H9 (cell line): ENCODE measurements around the gene MTERF4. TPM values are rescaled to one million over a fixed set of nuclear protein-coding genes. Genes with fewer than 3 reads are reported as not detected.

Experiments
- DNase-seq: peaks from one replicate; pipeline ENCODE4 v3.0.0-alpha.2; 2017
- H2AFZ ChIP-seq: one replicate; pipeline ENCODE4 v1.6.1; 2013; ENCODE audit warnings: mild to moderate bottlenecking, low read length, control low read depth, moderate library complexity
- H2AK5ac ChIP-seq: 2 replicates; pipeline ENCODE4 v1.6.1; 2013; ENCODE audit warnings: low read length, control low read depth, mixed read lengths; ENCODE audit not compliant: insufficient read length
- H2BK120ac ChIP-seq: one replicate; pipeline ENCODE4 v1.6.1; 2013; ENCODE audit warnings: low read depth, mild to moderate bottlenecking, low read length, control low read depth, inconsistent platforms; ENCODE audit not compliant: poor library complexity, severe bottlenecking
- H2BK12ac ChIP-seq: 2 replicates; pipeline ENCODE4 v1.6.1; 2013; ENCODE audit warnings: low read length, control low read depth, mixed read lengths, low read depth; ENCODE audit not compliant: insufficient read length
- H2BK15ac ChIP-seq: 2 replicates; pipeline ENCODE4 v1.6.1; 2013; ENCODE audit warnings: low read depth, low read length, control low read depth
- H2BK20ac ChIP-seq: one replicate; pipeline ENCODE4 v1.6.1; 2013; ENCODE audit warnings: low read depth, mild to moderate bottlenecking, low read length, control low read depth, inconsistent platforms; ENCODE audit not compliant: poor library complexity, severe bottlenecking
- H2BK5ac ChIP-seq: 2 replicates; pipeline ENCODE4 v1.6.1; 2013; ENCODE audit warnings: low read length, control low read depth, mixed read lengths; ENCODE audit not compliant: insufficient read length
- H3K14ac ChIP-seq: 2 replicates; pipeline ENCODE4 v1.6.1; 2013; ENCODE audit warnings: low read length, control low read depth; ENCODE audit not compliant: insufficient read depth
- H3K18ac ChIP-seq: 2 replicates; pipeline ENCODE4 v1.6.1; 2013; ENCODE audit warnings: low read depth, mild to moderate bottlenecking, mixed read lengths, low read length, control low read depth; ENCODE audit not compliant: insufficient read length
- H3K23ac ChIP-seq: 2 replicates; pipeline ENCODE4 v1.6.1; 2013; ENCODE audit warnings: low read length, control low read depth, mixed read lengths, low read depth; ENCODE audit not compliant: insufficient read length
- H3K23me2 ChIP-seq: 2 replicates; pipeline ENCODE4 v1.6.1; 2013; ENCODE audit warnings: low read depth, mild to moderate bottlenecking, mixed read lengths, low read length, control low read depth; ENCODE audit not compliant: insufficient read length, poor library complexity, severe bottlenecking
- H3K27ac ChIP-seq: 2 replicates; pipeline ENCODE4 v1.5.1; 2013; ENCODE audit warnings: low read length, control low read depth, mixed read lengths, low read depth; ENCODE audit not compliant: insufficient read length
- H3K27me3 ChIP-seq: 2 replicates; pipeline ENCODE4 v1.6.1; 2013; ENCODE audit warnings: low read length, control low read depth, inconsistent platforms; ENCODE audit not compliant: insufficient read depth
- H3K4ac ChIP-seq: 2 replicates; pipeline ENCODE4 v1.6.1; 2013; ENCODE audit warnings: low read depth, mild to moderate bottlenecking, control low read depth, inconsistent platforms, low read length, moderate library complexity
- H3K4me1 ChIP-seq: 2 replicates; pipeline ENCODE4 v1.6.1; 2013; ENCODE audit warnings: low read length, control low read depth, inconsistent platforms; ENCODE audit not compliant: insufficient read depth
- H3K4me2 ChIP-seq: 2 replicates; pipeline ENCODE4 v1.6.1; 2013; ENCODE audit warnings: low read length, control low read depth, mixed read lengths; ENCODE audit not compliant: insufficient read length, insufficient read depth
- H3K56ac ChIP-seq: 2 replicates; pipeline ENCODE4 v1.6.1; 2013; ENCODE audit warnings: low read depth, mild to moderate bottlenecking, mixed read lengths, low read length, control low read depth; ENCODE audit not compliant: insufficient read length
- H3K79me1 ChIP-seq: 2 replicates; pipeline ENCODE4 v1.6.1; 2013; ENCODE audit warnings: low read depth, mild to moderate bottlenecking, moderate library complexity, low read length, control low read depth, inconsistent platforms; ENCODE audit not compliant: insufficient read depth, poor library complexity, severe bottlenecking
- H3K79me2 ChIP-seq: 2 replicates; pipeline ENCODE4 v1.6.1; 2013; ENCODE audit warnings: low read length, control low read depth, inconsistent platforms; ENCODE audit not compliant: insufficient read depth
- H3K9ac ChIP-seq: 2 replicates; pipeline ENCODE4 v1.6.1; 2013; ENCODE audit warnings: low read length, control low read depth, mixed read lengths; ENCODE audit not compliant: insufficient read length; ENCODE audit errors: extremely low read depth
- H3K9me3 ChIP-seq: one replicate; pipeline ENCODE4 v1.6.1; 2013; ENCODE audit warnings: low read depth, low read length, inconsistent platforms; ENCODE audit not compliant: control insufficient read depth
- H3T11ph ChIP-seq: one replicate; pipeline ENCODE4 v1.6.1; 2013; ENCODE audit warnings: mild to moderate bottlenecking, low read length, control low read depth, inconsistent platforms
- H4K20me1 ChIP-seq: one replicate; pipeline ENCODE4 v1.6.1; 2013; ENCODE audit not compliant: control insufficient read depth, insufficient read length, insufficient read depth
- H4K5ac ChIP-seq: 2 replicates; pipeline ENCODE4 v1.6.1; 2013; ENCODE audit warnings: low read depth, mild to moderate bottlenecking, mixed read lengths, low read length, control low read depth; ENCODE audit not compliant: insufficient read length
- H4K8ac ChIP-seq: replicated peaks from 2 replicates; pipeline ENCODE4 v1.6.1; 2013; ENCODE audit warnings: low read length, control low read depth, mixed read lengths, low read depth; ENCODE audit not compliant: insufficient read length
- H4K91ac ChIP-seq: 2 replicates; pipeline ENCODE4 v1.6.1; 2013; ENCODE audit warnings: low read depth, mild to moderate bottlenecking, moderate library complexity, mixed read lengths, low read length, control low read depth; ENCODE audit not compliant: insufficient read length
- H3K27ac Mint-ChIP-seq, 3 experiments: 2 replicates in 2 of 3; 3 replicates in 1 of 3; pipeline ENCODE4 v1.8.0; 2020 to 2021; ENCODE audit warnings: mixed read lengths in 3 of 3, mild to moderate bottlenecking in 1 of 3, moderate library complexity in 1 of 3
- H3K27me3 Mint-ChIP-seq: 2 replicates; pipeline ENCODE4 v1.8.0; 2021; ENCODE audit warnings: low read depth, mild to moderate bottlenecking, moderate library complexity, mixed read lengths
- H3K36me3 Mint-ChIP-seq, 3 experiments: 2 replicates in 2 of 3; 3 replicates in 1 of 3; pipeline ENCODE4 v1.8.0; 2020 to 2021; ENCODE audit warnings: low read depth in 3 of 3, mixed read lengths in 3 of 3; ENCODE audit not compliant: insufficient read depth in 1 of 3
- H3K4me1 Mint-ChIP-seq, 2 experiments: 2 replicates each; pipeline ENCODE4 v1.8.0; 2020; ENCODE audit warnings: mixed read lengths in 2 of 2
- H3K4me3 Mint-ChIP-seq, 2 experiments: 2 replicates in 1 of 2; 3 replicates in 1 of 2; pipeline ENCODE4 v1.8.0; 2020 to 2021; ENCODE audit warnings: mild to moderate bottlenecking in 2 of 2, mixed read lengths in 2 of 2, moderate library complexity in 1 of 2
- H3K9me3 Mint-ChIP-seq, 2 experiments: 2 replicates in 1 of 2; 3 replicates in 1 of 2; pipeline ENCODE4 v1.8.0; 2020; ENCODE audit warnings: mild to moderate bottlenecking in 2 of 2, mixed read lengths in 2 of 2, moderate library complexity in 1 of 2
- WGBS: extraction: QIAGEN DNeasy Blood & Tissue Kit; methylation state at CpG from one replicate; pipeline ENCODE4 v1.1.7; 2013; ENCODE audit warnings: missing lambda C conversion rate, low lambda C conversion rate, mixed read lengths; ENCODE audit not compliant: insufficient read length; ENCODE audit errors: extremely low coverage; 5-methylcytosine and 5-hydroxymethylcytosine counted together
- total RNA-seq: library from RNA; stranded (reverse); gene quantifications from 2 replicates; pipeline ENCODE4 v1.2.1, GENCODE V29; 2021
- TF ChIP-seq, protein P1 (sequence below): fragments of 200-600 bp; sonication (generic); conservative IDR thresholded peaks from 3 replicates; pipeline ENCODE4 v1.8.0; 2021; ENCODE audit warnings: antibody characterized with exemption, mild to moderate bottlenecking

Gene MTERF4
- total RNA-seq, 1 experiment from 2014 or later: 35.0 TPM

DNA sequence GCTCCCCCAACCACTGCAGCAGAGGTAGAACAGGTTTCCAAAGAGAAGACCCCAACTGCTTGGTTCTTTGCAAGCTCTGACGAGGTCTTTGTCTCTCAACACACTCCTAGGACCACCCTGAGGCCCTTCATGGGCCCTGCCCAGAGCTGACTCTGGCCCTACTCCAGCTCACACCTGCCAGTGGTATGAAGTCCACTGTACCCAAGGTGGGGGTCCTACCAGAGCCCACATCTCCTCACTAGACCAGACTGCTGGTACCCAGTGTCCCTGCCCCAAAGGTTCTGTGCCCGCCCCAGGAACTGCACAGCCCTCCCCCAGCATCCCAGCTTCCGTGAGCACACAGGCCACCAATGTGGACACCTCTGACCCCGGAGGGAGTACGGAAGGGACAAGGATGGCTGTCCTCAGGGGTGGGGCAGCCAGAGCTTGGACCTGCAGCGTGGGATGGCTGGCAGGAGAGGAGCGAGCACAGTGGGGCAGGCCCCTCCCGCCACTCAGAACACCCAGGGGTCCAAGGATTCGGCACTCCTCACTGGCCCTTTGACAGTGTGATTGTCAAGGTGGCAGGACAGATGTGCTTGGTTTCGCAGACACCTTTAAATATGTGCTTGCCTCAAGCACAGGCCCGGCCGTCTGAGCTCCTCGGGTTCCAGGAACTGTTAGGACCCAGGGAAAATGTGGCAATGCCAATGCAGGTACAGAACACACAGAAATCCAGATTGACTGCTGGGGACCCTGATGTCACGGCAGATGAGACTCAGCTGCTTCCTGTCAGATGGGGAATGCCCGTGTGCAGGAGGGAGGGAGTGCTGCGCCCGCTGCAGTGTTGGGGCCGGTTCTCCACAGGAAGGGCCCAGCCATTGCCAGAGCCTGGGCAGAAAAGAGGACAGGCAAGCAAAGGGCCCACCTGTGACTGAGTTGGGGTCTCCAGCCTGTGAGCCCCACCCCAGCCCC lies 51.2 kb downstream of the MTERF4 start:
- Mint-ChIP-seq H3K9me3 (peaks cover 5 to 6% of the 10 kb centered on the region in 2 experiments; a peak in 4 of 5 replicates), H3K36me3 (no peaks in the 10 kb centered on the region), H3K4me3 (no peak overlapping the region), H3K27ac (no peak overlapping the region), H3K27me3 (peaks cover 19% of the 10 kb centered on the region), H3K4me1 (no peaks in the 10 kb centered on the region)
- H3K23me2 ChIP-seq: no peaks in the 10 kb centered on the region
- no CpG with 5 or more reads among the region's 18 CpGs for WGBS
- no peak overlapping the region for H4K8ac ChIP-seq
- H3K79me2 ChIP-seq: no peaks in the 10 kb centered on the region
- no peak overlapping the region; the same call in 1 of the 2 replicates for H3K14ac ChIP-seq
- H4K5ac ChIP-seq: no peak overlapping the region
- H3K56ac ChIP-seq: no peak overlapping the region
- no peak overlapping the region for H2AFZ ChIP-seq
- no peak overlapping the region for H2AK5ac ChIP-seq
- H3K27ac ChIP-seq: no peak overlapping the region
- no peak overlapping the region for H3K23ac ChIP-seq
- TF ChIP-seq, protein P1, sequence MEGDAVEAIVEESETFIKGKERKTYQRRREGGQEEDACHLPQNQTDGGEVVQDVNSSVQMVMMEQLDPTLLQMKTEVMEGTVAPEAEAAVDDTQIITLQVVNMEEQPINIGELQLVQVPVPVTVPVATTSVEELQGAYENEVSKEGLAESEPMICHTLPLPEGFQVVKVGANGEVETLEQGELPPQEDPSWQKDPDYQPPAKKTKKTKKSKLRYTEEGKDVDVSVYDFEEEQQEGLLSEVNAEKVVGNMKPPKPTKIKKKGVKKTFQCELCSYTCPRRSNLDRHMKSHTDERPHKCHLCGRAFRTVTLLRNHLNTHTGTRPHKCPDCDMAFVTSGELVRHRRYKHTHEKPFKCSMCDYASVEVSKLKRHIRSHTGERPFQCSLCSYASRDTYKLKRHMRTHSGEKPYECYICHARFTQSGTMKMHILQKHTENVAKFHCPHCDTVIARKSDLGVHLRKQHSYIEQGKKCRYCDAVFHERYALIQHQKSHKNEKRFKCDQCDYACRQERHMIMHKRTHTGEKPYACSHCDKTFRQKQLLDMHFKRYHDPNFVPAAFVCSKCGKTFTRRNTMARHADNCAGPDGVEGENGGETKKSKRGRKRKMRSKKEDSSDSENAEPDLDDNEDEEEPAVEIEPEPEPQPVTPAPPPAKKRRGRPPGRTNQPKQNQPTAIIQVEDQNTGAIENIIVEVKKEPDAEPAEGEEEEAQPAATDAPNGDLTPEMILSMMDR: no peak
- no peak overlapping the region for H2BK12ac ChIP-seq
- no peak overlapping the region for H3T11ph ChIP-seq
- H2BK5ac ChIP-seq: no peak overlapping the region
- DNase-seq: no peak
- H3K4me1 ChIP-seq: no peaks in the 10 kb centered on the region
- no peaks in the 10 kb centered on the region for H3K9me3 ChIP-seq
- no peaks in the 10 kb centered on the region for H3K79me1 ChIP-seq
- H3K4me2 ChIP-seq: no peak overlapping the region
- no peak overlapping the region for H2BK15ac ChIP-seq
- H4K20me1 ChIP-seq: no peaks in the 10 kb centered on the region
- no peak overlapping the region for H4K91ac ChIP-seq
- no peak overlapping the region for H2BK120ac ChIP-seq
- no peak overlapping the region for H3K4ac ChIP-seq
- no peak overlapping the region for H3K18ac ChIP-seq
- no peak overlapping the region for H2BK20ac ChIP-seq
- H3K27me3 ChIP-seq: no peaks in the 10 kb centered on the region
- no peak overlapping the region for H3K9ac ChIP-seq
